Adrenal gland (tissue), 12 donors: Measurements from ENCODE around the gene PCBD2. TPM values are rescaled to one million over a fixed set of nuclear protein-coding genes. Genes with fewer than 3 reads are reported as not detected.

Experiments
- DNase-seq, 7 donors: peaks; one replicate each; pipeline ENCODE4 v3.0.0-alpha.2; 2019 to 2020
- H3K27ac ChIP-seq, 5 donors: fragments of 200-600 bp; sonication (generic) in 4 of 5; 1 replicate in 3 of 5; 2 replicates in 2 of 5; pipeline versions ENCODE4 v1.5.1 to v1.8.0; 2016 to 2020; ENCODE audit warnings: mild to moderate bottlenecking in 1 of 5
- H3K27me3 ChIP-seq: fragments of 200-600 bp; 2 replicates; pipeline ENCODE4 v1.8.0; 2021
- H3K36me3 ChIP-seq, 2 donors: fragments of 200-600 bp; replicated peaks in 1 of 2; 1 replicate in 1 of 2; 2 replicates in 1 of 2; pipeline versions ENCODE4 v1.5.1 to v1.8.0; 2018 to 2022
- H3K4me1 ChIP-seq, 2 donors: fragments of 200-600 bp; replicated peaks in 1 of 2; 1 replicate in 1 of 2; 2 replicates in 1 of 2; pipeline versions ENCODE4 v1.5.1 to v1.8.0; 2018 to 2021
- H3K4me3 ChIP-seq, 4 donors: fragments of 200-600 bp; sonication (generic) in 3 of 4; one replicate each; pipeline ENCODE4 v1.5.1; 2016 to 2018
- H3K9me3 ChIP-seq, 3 donors: fragments of 200-600 bp; sonication (generic) in 1 of 3; replicated peaks in 1 of 3; 1 replicate in 2 of 3; 2 replicates in 1 of 3; pipeline versions ENCODE4 v1.5.1 to v1.8.0; 2016 to 2021
- CTCF ChIP-seq, 6 experiments: fragments of 450-650 bp in 4 of 6; fragments of 200-600 bp in 2 of 6; sonication (generic) in 1 of 6; IDR thresholded peaks; 1 replicate in 5 of 6; 2 replicates in 1 of 6; pipeline versions ENCODE4 v1.5.1 to v1.8.0; 2016 to 2021; ENCODE audit warnings: antibody characterized with exemption in 6 of 6, mild to moderate bottlenecking in 2 of 6, moderate library complexity in 1 of 6
- POLR2A ChIP-seq, 2 donors: fragments of 450-650 bp; IDR thresholded peaks; one replicate each; pipeline ENCODE4 v1.6.1; 2017; ENCODE audit warnings: antibody characterized with exemption in 2 of 2, mild to moderate bottlenecking in 2 of 2, moderate library complexity in 1 of 2
- WGBS, 4 donors: extraction: QIAGEN DNeasy Blood & Tissue Kit in 2 of 4; methylation state at CpG; one replicate each; pipeline versions ENCODE4 v1.1.5 to v1.1.7; 2013 to 2017; 5-methylcytosine and 5-hydroxymethylcytosine counted together
- intact Hi-C, 2 donors: fragments of 100-400 bp; cut with DNase I; formaldehyde crosslinking; loops; one replicate each; pipeline versions ENCODE4 v1.14.1 to v1.15.0; 2022 to 2023
- polyA plus RNA-seq, 3 donors: library from polyadenylated mRNA; stranded (reverse); fragments of 200-250 nt in 2 of 3; fragments of 350-450 nt in 1 of 3; fragmentation: Illumina TruSeq in 1 of 3; extraction: RNeasy Lipid Tissue Mini Kit (QIAGEN cat#74804) in 1 of 3; gene quantifications; one replicate each; pipeline ENCODE4 v1.2.3, GENCODE V29; 2013 to 2014
- total RNA-seq, 9 donors: library from RNA; depleted of rRNA in 4 of 9; stranded (reverse); fragments of >200 nt in 4 of 9; fragments of 120-200 nt in 1 of 9; fragmentation: NEBNext Ultra II Directional in 1 of 9; extraction: Animal tissue kit (Norgen Biotek cat#: 25700) in 1 of 9; gene quantifications; one replicate each; pipeline versions ENCODE4 v1.1.0 to v1.2.4, GENCODE V29; 2013 to 2023
- donor health status: healthy with polysubstance abuse.
- donor health status: Bipolar disorder and iron deficiency.
- donor health status: DM: yes; HTN: yes; CAD: no.
- donor health status: DM: no; HTN: no; CAD: no.
- donor health status: DM: no; HTN: no; CAD: no.
- donor health status: DM: yes; HTN: yes; CAD: no.

Gene PCBD2
- total and polyA plus RNA-seq, 12 donors, result 3.9 to 19.5 (median 12.7) TPM

- Histone ChIP-seq H3K4me3 (peak overlapping the region in 1 of 4 donors; percentile 90), H3K36me3 (no peaks in the 10 kb centered on the region), H3K9me3 (no peaks in the 10 kb centered on the region), H3K4me1 (peaks cover 0 to 31% of the 10 kb centered on the region in 2 donors), H3K27ac (peak overlapping the region in 4 of 5 donors; percentile 88 to 98 (median 95)), H3K27me3 (no peaks in the 10 kb centered on the region)
- WGBS, 4 donors, result 82 to 84% (median 83%) methylated on average over 6 of the region's 6 CpGs
- no peak for DNase-seq
- TF ChIP-seq CTCF (IDR thresholded peaks at IDR 0.05) (no peak), POLR2A (IDR thresholded peaks at IDR 0.05) (no peak)
- intact Hi-C loops, result no loop called here
Observed at GRCh38 chr5:134873494-134873893, 31.4 kb upstream of the PCBD2 start.

- H3K27ac ChIP-seq, result peak within 1 kb of the TSS; percentile 80 to 98 (median 92)
- H3K36me3 ChIP-seq, result no peaks in the 10 kb centered on the region
- peak; percentile 87 to 95 (median 87) for DNase-seq
- TF ChIP-seq POLR2A (IDR thresholded peaks at IDR 0.05) (peak; percentile 43 to 82), CTCF (IDR thresholded peaks at IDR 0.05) (no peak)
- intact Hi-C loops, result no loop called here
- WGBS, 4 donors, result 2 to 7% (median 3%) methylated on average over 15 to 79 of the region's 79 CpGs
- peaks cover 0 to 37% of the 10 kb centered on the region in 2 donors for H3K4me1 ChIP-seq
- H3K4me3 ChIP-seq, result peak within 1 kb of the TSS; percentile 72 to 90 (median 78)
- H3K9me3 ChIP-seq, result no peaks in the 10 kb centered on the region
- no peaks in the 10 kb centered on the region for H3K27me3 ChIP-seq
Observed at GRCh38 chr5:134873987-134874830, 30.7 kb upstream of the PCBD2 start, which contains the start of gene TXNDC15. TSS of gene TXNDC15 (plus strand) at chr5:134874371. CDS start at chr5:134874428, 57 bp downstream.

- H3K9me3 ChIP-seq, result no peaks in the 10 kb centered on the region
- no peaks in the 10 kb centered on the region for H3K27me3 ChIP-seq
- TF ChIP-seq POLR2A (IDR thresholded peaks at IDR 0.05) (peak in 1 of 2 donors; percentile 8), CTCF (IDR thresholded peaks at IDR 0.05) (no peak)
- intact Hi-C loops, result no loop called here
- H3K36me3 ChIP-seq, result no peaks in the 10 kb centered on the region
- peak; percentile 57 to 89 (median 72) for DNase-seq
- 6 to 12% (median 7%) methylated on average over 11 to 20 of the region's 20 CpGs for WGBS, 4 donors
- peak overlapping the region; percentile 80 to 98 (median 92) for H3K27ac ChIP-seq
- H3K4me3 ChIP-seq, result peak overlapping the region; percentile 42 to 90 (median 78)
- peaks cover 0 to 37% of the 10 kb centered on the region in 2 donors for H3K4me1 ChIP-seq
Observed at GRCh38 chr5:134874831-134875655, 29.9 kb upstream of the PCBD2 start.

GRCh38 chr5:134877159-134877558 is 27.8 kb upstream of the PCBD2 start:
- no peak for TF ChIP-seq POLR2A (IDR thresholded peaks at IDR 0.05)
- intact Hi-C loops, result no loop called here
- Histone ChIP-seq H3K4me1 (peaks cover 0 to 37% of the 10 kb centered on the region in 2 donors), H3K27ac (no peak overlapping the region), H3K4me3 (no peak overlapping the region), H3K27me3 (no peaks in the 10 kb centered on the region), H3K9me3 (no peaks in the 10 kb centered on the region), H3K36me3 (no peaks in the 10 kb centered on the region)
- DNase-seq, result no peak
